H1 (cell line): ENCODE data around the gene HSD17B13. TPM values are rescaled to one million over a fixed set of nuclear protein-coding genes. Genes with fewer than 3 reads are reported as not detected.

ENCODE experiments used
- CTBP2 ChIP-seq: IDR thresholded peaks from 2 replicates; pipeline ENCODE4 v1.7.0; 2011; ENCODE audit warnings: borderline replicate concordance, mild to moderate bottlenecking, moderate library complexity, mixed read lengths, low read length; ENCODE audit not compliant: insufficient read depth, insufficient read length
- JUND ChIP-seq: IDR thresholded peaks from 2 replicates; pipeline ENCODE4 v1.6.1; 2011; ENCODE audit warnings: mild to moderate bottlenecking, improper control_type of control experiment, low read length
- RBBP5 ChIP-seq: IDR thresholded peaks from 2 replicates; pipeline ENCODE4 v1.7.1; 2012; ENCODE audit warnings: low read depth, mild to moderate bottlenecking, inconsistent platforms, low read length, moderate library complexity, borderline replicate concordance
- polyA plus RNA-seq, 7 experiments: library from polyadenylated mRNA; depleted of rRNA in 3 of 7; stranded (reverse) in 5 of 7; unstranded in 2 of 7; fragments of >200 nt in 5 of 7; fragments of 200-250 nt in 2 of 7; gene quantifications; 1 replicate in 5 of 7; 2 replicates in 1 of 7; 4 replicates in 1 of 7; pipeline versions ENCODE4 v1.2.1 to v1.2.3, GENCODE V29; 2011 to 2013; ENCODE audit warnings: missing spikeins in 2 of 7, mixed read lengths in 2 of 7
- total RNA-seq: library from RNA; stranded (reverse); fragmentation: NEBNext Ultra II Directional; extraction: Animal tissue kit (Norgen Biotek cat#: 25700); gene quantifications from 2 replicates; pipeline ENCODE4 v1.2.1, GENCODE V29; 2021

HSD17B13 gene
- total and polyA plus RNA-seq, 2 of the 8 experiments (the other 6 are each of a cell fraction or from before 2014, with no cell fraction given) = 0.09 to 0.13 TPM

- no peak for TF ChIP-seq CTBP2
- no peak for TF ChIP-seq JUND
- TF ChIP-seq RBBP5 = no peak
Measured at GRCh38 chr4:87313756-87314155, 8.9 kb downstream of the HSD17B13 start (continued).
